ENCODE measurements around the gene TMEM164.

The TMEM164 gene

GRCh38 chrX:110155759-110156158, 152.8 kb downstream of the TMEM164 start:
- Histone ChIP-seq H3K27ac (no peak overlapping the region), H3K4me3 (no peak overlapping the region)
- DNase-seq (ENCODE audit: low spot score): no peak
- TF ChIP-seq CTCF (IDR thresholded peaks at IDR 0.05): no peak

DNA sequence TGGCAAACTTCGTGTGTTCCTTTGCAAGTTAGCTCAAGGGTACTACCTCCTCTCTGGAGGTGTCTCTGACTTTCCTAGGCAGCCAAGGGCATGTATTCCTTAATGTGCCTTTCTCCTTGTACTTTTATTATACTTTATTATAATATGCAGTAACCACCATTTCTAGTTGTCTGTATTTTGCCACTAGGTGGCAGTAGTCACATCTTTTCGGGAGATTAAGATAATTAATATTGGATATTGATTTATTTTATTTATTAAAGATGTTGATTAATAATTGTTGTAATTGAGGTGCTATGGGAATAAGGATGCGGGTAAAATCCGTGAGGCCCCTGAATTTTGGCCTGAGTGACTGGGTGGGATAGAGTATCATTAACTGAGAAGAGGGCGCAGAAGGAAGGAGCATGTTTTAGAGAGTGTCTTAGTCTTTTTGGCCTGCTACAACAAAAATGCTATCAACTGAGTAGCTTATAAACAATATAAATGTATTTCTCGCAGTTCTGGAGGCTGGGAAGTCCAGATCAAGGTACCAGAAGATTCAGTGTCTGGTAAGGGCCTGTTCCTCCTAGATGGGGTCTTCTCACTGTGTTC, 153.3 kb downstream of the TMEM164 start:
- TF ChIP-seq CTCF (IDR thresholded peaks at IDR 0.05): peak; percentile 36

GRCh38 chrX:110157444-110157843, 154.5 kb downstream of the TMEM164 start:
- no peak for DNase-seq (ENCODE audit: low spot score)
- no peak for TF ChIP-seq CTCF (IDR thresholded peaks at IDR 0.05)

More for the DNA sequence above, 153.3 kb downstream of the TMEM164 start:
- H3K27ac ChIP-seq: no peak overlapping the region
- no peak overlapping the region for H3K4me3 ChIP-seq
- DNase-seq (ENCODE audit: low spot score): no peak

GRCh38 chrX:110159235-110159634, 156.3 kb downstream of the TMEM164 start:
- no peak overlapping the region for H3K4me3 ChIP-seq
- H3K27ac ChIP-seq: no peak overlapping the region
- TF ChIP-seq CTCF (IDR thresholded peaks at IDR 0.05): no peak
- DNase-seq (ENCODE audit: low spot score): no peak

More at GRCh38 chrX:110157444-110157843, 154.5 kb downstream of the TMEM164 start:
- H3K4me3 ChIP-seq: no peak overlapping the region
- H3K27ac ChIP-seq: no peak overlapping the region

DNA sequence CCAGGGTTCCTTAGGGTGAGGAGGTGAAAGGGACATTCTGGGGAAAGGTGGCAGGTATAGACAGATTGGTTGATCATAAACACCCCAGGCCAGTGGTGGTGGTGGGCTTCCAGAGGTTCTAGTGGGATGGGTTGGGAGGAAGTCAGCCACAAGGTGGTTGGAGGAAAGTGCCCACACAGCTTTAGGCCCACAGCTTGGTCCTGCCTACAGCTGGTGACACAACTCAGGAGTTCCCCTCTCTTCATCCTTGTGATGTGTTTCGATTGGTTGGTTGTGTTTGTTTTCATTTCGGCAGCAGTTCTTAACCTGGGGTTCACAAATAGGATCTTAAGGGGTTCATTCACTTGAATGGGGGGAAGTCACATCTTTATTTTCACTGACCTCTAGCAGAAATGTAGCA, 157.0 kb downstream of the TMEM164 start:
- H3K27ac ChIP-seq: no peak overlapping the region
- no peak for TF ChIP-seq CTCF (IDR thresholded peaks at IDR 0.05)
- DNase-seq (ENCODE audit: low spot score): no peak
- H3K4me3 ChIP-seq: no peak overlapping the region

GRCh38 chrX:110161361-110161686, 158.4 kb downstream of the TMEM164 start:
- Histone ChIP-seq H3K4me3 (no peak overlapping the region), H3K27ac (no peak overlapping the region)
- TF ChIP-seq CTCF (IDR thresholded peaks at IDR 0.05): no peak
- DNase-seq (ENCODE audit: low spot score): no peak

DNA sequence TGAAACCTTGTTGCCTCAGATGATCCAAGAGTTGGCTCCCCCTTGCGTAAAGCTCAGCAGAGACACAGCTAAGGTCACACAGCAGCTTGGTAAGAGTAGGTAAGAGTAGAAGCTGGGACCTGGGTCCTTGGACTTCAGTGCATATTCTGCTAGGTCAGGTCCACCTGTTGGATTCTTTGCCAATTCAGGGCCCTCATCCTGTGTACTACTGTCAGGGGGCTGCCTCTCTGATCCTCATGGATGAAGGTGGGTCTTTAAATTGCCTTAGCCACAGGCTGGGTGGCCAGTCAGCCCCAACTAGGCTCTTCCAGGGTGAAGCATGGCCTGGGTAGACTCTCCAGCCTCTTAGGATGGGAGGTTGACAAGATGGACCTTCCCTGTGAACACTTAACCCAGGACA, 159.2 kb downstream of the TMEM164 start:
- peak; percentile 62 for DNase-seq (ENCODE audit: low spot score)
- no peak for TF ChIP-seq CTCF (IDR thresholded peaks at IDR 0.05)
- no peak overlapping the region for H3K4me3 ChIP-seq
- H3K27ac ChIP-seq: no peak overlapping the region

All from coronary artery (tissue), 2 donors.